ENCODE data around the gene DIS3L2.

DNA sequence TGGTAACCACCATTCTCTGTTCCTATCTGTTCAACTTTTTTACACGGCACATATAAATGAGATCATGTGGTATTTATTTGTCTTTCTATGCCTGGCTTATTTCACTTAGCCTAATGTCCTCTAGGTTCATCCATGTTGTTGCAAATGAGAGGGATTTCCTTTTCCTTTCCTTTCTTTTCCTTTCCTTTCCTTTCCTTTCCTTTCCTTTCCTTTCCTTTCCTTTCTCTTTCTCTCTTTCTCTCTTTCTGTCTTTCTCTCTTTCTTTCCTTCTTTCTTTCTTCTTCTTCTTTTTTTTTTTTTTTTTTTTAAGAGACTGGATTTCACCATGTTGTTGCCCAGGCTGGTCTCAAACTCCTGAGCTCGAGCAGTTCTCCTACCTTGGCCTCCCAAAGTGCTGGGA lies 38.9 kb downstream of the DIS3L2 start:
- TF ChIP-seq, protein P1, sequence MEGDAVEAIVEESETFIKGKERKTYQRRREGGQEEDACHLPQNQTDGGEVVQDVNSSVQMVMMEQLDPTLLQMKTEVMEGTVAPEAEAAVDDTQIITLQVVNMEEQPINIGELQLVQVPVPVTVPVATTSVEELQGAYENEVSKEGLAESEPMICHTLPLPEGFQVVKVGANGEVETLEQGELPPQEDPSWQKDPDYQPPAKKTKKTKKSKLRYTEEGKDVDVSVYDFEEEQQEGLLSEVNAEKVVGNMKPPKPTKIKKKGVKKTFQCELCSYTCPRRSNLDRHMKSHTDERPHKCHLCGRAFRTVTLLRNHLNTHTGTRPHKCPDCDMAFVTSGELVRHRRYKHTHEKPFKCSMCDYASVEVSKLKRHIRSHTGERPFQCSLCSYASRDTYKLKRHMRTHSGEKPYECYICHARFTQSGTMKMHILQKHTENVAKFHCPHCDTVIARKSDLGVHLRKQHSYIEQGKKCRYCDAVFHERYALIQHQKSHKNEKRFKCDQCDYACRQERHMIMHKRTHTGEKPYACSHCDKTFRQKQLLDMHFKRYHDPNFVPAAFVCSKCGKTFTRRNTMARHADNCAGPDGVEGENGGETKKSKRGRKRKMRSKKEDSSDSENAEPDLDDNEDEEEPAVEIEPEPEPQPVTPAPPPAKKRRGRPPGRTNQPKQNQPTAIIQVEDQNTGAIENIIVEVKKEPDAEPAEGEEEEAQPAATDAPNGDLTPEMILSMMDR (IDR thresholded peaks at IDR 0.05 in 8 of 11, conservative IDR thresholded peaks at IDR 0.05 in 3 of 11) = no peak
- no peak for TF ChIP-seq POLR2AphosphoS5 (IDR thresholded peaks at IDR 0.05)
